ENCODE data around the gene FBXL19.
A peak's percentile ranks its signal among the peaks of the same experiment; 100 is the strongest.

Gene FBXL19

GRCh38 chr16:30992276-30992780 lies 69.0 kb downstream of the FBXL19 start:
- no peak for DNase-seq

GRCh38 chr16:30992931-30993816 lies 69.8 kb downstream of the FBXL19 start:
- DNase-seq, result no peak

- no peak for DNase-seq
Observed at GRCh38 chr16:30995927-30996323, 72.6 kb downstream of the FBXL19 start.

GRCh38 chr16:30996324-30996984 lies 73.1 kb downstream of the FBXL19 start:
- no peak for DNase-seq

GRCh38 chr16:30996985-30997724 lies 73.8 kb downstream of the FBXL19 start:
- peak; percentile 92 for DNase-seq

- peak; percentile 64 for DNase-seq
Observed at GRCh38 chr16:30997725-30998711, 74.6 kb downstream of the FBXL19 start.
